Limb (tissue), 2 donors: ENCODE results near the gene PEX3.

Source experiments
- DNase-seq, 2 donors: peaks; one replicate each; pipeline ENCODE4 v3.0.0-alpha.2; 2016; ENCODE audit errors: extremely low spot score in 2 of 2

The PEX3 gene, protein sequence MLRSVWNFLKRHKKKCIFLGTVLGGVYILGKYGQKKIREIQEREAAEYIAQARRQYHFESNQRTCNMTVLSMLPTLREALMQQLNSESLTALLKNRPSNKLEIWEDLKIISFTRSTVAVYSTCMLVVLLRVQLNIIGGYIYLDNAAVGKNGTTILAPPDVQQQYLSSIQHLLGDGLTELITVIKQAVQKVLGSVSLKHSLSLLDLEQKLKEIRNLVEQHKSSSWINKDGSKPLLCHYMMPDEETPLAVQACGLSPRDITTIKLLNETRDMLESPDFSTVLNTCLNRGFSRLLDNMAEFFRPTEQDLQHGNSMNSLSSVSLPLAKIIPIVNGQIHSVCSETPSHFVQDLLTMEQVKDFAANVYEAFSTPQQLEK

DNA sequence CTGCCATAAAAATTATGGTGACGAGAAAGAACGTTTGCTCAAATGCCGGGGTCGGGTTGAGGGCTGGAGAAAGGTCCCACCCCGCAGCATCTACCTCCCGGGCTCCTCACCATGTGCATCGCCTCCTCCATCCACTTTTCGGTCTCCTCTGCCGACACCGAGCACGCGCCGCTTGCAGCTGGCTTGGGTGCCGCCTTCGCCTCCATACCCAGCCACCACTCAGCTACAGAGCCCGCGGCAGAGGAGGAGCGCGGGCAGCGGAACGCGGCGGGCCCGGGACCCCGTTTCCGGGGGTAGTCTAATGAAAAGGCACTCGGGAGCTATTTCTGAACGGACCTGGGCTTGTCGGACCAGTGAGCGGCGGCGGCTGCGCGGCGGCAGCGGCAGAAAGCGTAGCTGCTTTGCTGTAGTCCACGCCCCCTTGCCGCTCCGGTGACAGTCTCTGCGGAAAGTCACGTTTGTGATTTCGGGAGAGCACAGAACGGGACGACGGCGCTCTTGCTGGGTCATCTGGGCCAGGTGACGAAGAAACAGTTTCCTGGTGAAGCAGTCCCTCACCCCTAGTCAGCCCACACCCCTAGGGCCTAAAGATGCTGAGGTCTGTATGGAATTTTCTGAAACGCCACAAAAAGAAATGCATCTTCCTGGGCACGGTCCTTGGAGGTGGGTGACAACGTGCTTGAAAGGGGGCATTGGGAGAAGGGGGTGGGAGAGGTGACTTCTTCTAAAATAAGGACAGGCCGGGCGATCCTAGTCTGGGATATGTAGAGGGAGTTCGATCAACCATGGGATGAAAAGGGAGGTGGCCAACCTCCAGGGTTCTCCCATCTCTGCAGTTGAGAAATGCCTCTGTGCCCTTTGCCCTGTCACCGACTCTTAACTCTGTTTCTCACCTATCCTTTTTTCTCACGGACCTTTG is at the start of gene PEX3, which contains the start of gene ADAT2:
Gene PEX3 (plus strand): TSS at position 353 of the 919 bp plus-strand sequence. CDS start 238 bp downstream, at position 591.
Gene ADAT2 (minus strand): TSS at position 243 of the 919 bp plus-strand sequence. CDS start 37 bp downstream, at position 206.
- peak; percentile 94 to 95 for DNase-seq

DNA sequence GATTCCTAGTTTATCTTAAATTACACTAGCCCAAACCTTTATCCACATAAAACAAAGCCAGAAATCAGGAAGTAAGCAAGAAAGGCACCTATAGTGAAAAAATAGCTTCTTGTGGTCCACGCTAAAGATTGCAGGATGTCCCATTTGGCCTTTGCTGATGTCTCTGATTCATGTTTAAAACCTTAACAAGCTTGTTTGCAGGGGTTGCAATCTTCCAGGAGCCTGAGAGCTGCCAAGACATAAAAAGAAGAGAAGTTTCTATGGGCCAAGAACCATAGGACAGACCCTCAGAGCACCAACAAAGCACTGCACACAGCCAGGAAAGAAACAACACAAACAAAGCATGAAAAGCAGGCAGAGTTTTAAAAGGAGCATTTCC is 49.5 kb upstream of the PEX3 start:
- DNase-seq, result no peak

DNA sequence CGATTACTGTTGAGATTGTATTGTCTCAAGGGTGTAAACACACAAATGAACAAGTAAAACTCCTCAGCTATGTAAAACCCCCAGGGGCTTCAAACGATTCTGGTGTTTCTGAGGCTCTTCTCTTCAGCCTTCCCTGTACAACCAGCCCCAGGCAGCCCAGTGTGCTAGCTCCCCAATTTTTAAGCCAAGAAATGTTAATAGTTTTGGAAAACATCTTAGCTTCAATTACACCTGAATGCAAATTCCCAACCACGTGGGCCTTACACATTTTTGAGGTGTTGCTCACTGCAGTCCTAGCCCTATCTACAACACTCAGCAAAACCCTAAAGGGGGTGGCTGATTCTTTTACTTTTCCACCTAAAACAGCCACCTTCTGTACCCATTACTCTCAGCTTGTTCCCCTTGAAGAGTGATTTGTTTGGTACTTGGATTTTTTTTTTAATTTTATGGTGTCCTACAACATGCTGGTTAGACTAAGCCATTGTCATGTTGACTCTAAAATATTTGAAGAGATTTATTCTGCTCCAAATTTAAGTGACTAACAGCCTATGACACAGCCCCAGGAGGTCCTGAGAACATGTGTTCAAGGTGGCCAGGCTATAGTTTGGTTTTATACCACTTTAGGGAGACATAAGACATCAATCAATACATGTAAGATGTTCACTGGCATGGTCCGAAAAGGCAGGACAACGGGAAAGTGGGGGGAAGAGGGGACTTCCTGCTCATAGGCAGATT is 48.8 kb upstream of the PEX3 start:
- no peak for DNase-seq

DNA sequence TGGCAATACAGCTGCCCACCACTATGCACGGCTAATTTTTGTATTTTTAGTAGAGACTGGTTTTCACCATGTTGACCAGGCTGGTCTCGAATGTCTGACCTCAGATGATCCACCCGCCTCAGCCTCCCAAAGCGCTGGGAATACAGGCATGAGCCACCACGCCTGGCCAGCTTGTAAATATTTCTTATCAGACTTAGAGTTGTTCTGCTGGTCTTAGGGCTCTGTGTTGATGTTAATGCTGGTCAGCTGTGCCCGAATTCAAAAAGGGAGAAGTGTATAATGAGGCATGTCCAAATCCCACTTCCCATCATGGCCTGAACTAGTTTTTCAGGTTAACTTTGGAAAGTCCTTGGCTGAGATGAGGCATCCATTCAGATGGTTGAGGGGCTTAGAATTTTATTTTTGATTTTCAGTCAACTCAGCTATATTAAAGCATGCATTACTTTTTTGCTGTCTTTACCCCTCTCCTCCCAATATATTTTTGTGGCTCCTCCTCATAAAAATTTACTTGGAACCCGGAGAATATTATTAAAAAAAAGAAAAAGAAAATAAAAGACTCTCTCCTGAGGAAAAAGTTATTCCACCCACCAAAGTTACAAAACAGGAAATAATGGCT is 47.8 kb upstream of the PEX3 start:
- no peak for DNase-seq

DNA sequence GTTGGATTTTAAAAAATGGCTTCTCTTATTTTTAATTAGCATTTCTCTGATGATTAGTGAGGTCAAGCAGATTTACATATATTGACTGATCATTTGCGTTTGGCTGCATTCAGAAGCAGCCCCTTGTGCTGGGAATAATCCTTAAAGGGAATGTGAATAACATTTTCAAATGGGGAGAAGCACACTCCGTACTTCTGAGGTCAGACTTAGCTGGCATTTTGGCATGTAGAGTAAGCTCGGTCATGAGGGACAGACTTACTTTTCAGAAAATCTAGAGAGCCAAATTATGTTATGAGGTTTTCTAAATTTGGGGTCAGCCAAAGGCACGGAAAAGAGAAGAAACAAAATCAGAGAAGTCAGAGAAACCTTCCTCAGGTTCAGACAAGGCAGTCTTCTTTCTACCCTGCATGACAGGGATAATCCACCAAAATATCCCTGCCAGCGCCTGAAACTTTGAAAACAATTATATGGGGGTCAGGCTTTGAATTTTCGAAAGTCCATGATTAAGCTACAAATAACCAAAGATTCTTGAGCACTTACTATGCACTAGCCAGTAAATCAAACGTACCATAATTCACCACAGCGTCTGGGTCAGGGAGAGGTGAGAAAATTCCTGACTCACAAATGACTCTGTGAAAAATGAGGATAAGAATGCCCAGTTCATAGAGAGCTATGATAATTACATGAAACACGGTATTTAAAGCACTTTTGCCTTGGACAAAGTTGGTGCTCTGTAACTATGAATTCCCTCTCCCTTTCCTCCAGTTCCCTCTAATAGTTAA is 45.0 kb upstream of the PEX3 start:
- no peak for DNase-seq

DNA sequence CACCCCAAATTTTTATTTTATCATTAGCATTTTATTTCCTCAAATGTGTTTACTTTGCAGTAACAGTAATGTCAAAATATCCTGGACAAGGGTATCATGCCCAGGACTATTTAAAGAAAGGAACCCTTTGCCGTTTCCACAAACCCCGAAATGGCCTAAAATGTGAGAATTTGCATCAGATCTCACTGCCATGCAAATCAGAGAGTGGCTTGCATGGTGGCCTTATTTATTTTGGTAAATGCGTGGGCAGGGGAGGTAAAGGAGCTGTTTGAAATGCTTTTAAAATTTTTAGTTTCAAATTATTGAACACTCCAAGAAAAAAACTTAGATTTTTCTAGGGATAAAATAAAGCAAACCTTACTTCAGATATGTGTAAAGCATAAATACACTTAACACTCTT is 43.9 kb upstream of the PEX3 start:
- DNase-seq, result no peak

DNA sequence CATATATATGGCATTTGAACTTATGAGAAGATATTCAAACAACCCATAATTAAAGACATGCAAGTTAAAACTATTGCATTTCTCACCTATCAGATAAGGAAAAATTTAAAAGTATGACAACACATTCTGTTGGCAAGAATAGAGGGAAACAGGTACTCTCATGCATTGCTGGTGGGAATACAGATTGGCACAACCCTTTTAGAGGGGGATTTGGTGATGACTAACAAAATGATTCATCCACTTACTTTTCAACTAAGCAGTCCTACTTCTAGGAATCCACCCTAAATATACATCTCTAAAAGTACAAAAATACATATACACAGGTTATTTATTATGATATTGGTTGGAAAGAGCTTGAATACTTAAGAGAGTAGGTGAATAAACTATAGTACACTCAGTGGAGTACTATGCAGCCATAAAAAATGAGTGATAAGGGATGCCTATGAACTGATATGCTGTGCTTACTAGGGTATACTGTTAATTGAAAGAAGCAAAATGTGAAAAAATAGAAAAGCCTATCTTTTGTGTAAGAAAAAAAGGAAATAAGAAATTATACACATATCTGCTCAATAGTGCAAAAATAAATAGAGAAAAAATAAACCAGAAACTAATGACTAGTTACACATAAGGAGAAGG is 42.3 kb upstream of the PEX3 start:
- DNase-seq, result no peak

DNA sequence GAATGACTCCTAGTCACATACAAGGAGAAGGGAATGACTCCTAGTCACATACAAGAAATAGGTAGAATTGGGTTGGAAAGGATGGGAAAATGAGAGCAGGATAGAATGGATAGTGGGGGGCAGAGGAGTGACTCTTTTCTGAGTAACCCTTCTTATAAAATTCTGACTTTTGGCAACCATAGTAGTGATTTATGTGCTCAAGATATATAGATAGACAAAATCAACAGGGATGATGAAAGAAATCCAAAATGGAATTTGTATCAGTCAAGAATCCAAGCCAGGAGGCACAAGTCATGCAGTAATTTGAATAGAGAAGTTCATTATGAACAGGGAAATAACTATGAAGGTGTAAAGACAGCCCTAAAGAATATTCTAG is 41.8 kb upstream of the PEX3 start:
- no peak for DNase-seq

DNA sequence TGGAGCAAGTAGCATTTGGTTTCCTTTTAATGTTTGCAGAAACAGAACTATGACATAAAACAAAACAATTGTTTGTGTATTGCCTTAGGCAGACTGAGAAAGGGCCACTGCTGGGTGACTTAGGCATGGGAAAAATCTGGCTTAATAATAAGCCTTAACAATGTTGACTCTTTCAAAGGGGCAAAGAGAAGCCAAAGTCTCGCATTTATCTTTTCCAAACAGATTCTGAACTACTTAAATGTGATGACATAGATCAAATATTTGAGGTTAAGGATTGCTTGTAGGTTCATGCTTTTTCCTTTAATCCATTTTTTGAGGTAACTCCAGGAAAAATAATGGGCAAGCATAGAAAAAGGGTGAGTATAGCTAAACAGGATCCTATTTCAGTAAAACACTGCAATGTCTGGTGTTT is 39.7 kb upstream of the PEX3 start:
- no peak for DNase-seq

DNA sequence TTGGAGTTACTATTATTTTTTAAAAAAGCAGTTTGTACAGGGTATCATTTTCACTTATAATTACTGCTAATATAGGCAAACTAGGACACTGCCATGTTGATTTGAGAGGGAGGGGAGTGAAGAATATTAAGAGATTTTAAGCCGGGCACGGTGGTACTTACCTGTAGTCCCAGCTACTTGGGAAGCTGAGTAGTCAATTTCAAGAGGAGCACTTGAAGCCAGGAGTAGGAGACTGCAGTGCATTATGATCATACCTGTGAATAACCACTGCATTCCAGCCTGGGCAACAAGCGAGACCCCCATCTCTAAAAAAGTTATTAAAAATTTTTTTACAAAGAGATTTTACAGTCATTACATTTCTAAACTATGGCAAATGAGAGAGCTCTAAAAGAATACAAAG is 35.8 kb upstream of the PEX3 start:
- no peak for DNase-seq

DNA sequence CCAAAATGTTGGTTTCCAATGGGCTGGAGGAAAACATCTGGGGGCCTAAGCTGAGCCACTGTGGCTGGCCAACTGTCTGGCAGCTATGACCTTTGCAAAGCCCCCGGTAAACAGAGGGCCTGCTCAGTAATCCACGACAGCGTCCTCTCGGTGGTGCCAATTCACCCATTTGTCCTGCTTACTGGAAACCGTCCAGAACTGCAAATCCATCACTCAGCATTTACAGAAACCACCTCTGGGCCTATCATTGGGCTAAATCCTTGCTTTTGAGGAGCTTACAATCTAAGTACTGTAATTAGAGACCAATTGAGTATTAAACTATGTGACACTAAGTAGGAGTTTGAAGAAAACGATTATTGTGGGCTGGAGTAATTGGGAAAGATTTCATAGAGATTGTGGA is 31.1 kb upstream of the PEX3 start:
- DNase-seq, result no peak

DNA sequence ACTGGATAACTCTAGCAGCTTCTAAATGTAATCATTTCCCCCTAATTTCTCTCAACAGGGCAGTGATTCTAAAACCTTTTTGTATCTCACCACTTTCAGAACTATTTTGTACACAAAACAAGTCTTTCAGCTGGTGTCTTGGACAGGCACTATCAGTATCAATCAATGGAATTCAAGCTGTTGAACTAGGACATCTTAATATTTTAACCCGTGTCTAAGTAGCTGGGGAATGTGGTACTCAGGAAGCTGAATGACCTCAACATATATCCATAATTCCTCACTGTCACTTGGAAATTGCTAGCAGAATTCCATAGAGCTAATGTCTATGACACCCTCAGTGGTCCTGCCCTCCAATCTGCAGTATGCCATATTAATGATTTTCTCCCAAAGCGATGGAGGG is 24.6 kb upstream of the PEX3 start:
- no peak for DNase-seq

DNA sequence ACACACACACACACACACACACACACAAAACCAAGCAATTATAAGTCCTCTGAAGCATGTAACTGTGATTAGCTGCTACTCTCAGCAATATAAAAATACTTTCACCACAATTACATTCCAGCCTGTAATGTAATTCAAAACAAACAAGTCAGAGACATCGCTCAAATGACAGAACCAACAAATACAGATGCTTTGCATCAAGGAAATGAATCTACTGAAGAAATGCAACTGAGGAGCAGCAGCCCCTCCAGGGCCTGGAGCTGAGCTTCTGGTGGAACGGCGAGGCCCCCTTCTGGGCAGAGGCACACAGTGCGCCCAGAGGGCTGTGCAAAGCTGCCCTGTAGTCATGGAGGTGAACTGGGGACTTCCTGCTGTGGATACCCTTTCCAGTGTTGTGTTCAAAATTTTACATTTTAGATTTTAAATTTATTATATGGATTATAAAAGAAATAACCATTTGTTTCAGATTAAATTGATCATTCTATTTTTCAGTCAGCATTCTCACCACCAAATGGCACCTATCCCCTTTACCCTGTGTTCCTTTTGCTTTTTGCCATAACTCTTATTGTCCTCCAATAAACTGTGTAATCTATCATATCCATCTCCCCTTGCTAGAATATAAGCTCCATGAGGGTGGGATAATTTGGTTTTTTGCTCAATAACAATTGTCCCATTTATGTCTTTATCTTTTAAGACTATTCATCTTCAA is 23.3 kb upstream of the PEX3 start:
- peak; percentile 83 to 86 for DNase-seq

DNA sequence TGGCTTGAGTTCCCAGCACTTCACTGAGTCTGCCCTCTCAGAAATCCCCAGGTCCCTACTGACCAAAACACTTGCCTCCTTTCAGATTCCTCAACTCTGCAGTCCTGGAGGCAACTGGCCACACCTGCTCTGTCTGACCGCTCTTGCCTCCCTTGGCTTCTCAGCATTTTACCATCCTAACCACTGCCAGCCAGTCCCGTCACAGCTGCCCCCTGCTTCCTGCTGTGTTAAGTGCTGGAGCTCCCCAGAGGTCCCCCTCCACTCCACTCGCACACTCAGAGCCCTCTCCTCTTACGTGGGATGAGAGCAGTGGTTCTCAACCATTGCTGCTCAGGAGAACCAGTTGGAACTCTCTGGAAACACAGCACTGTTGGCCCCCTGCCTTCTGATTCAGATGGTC is 20.6 kb upstream of the PEX3 start:
- DNase-seq, result no peak

DNA sequence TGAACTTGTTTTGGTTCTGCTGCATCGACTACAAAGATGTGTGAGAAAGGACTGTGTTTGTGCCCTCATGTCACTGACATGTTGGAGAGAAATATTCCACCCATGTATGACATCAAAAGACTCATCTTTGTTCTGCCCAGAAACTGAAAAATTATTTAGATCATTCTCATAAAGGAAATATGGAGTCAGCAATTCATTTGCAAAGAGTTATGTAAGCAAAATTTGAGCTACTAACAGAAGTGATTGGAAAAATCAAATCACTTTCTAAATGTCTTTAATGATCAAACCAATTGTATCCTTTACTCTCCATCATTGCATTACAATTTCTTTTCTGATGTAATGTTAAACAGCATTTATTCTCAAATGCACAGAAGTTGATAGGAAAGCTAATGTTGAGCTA is 19.4 kb upstream of the PEX3 start:
- no peak for DNase-seq

DNA sequence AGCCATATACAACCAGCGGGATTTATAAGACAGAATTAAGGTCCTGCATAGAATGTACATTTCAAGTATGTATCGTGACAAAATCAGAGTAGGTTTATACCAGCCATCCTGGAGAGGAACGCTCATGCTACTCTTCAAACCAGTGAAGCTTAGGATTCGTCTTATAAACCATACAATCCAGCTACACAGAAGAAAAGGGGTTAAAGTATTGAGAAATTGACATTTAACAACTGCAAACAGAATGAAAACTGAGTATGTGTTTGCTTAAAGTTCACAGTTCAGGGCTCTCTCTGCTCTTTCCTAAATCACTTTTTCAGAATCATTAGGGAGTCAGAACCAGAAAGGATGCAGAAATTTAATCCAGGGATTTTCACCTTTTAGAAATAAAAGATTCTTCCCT is 18.0 kb upstream of the PEX3 start:
- no peak for DNase-seq

DNA sequence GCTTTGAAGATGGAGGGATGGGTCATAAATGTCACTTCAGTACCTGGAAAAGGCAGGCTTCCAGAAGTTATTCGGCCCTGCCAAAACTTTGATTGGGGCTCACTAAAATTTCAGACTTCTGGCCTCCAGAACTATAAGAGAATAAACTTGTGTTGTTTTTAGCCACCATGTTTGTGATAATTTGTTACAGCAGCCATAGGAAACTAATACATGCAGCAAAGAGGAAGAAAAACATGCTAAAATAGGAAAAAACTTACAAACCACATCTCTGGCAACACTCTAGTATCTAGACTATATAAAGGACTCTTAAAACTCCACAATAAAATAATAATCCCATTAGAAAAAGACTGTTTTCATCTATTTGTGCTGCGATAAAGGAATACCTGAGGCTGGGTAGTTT is 9.6 kb upstream of the PEX3 start:
- no peak for DNase-seq

DNA sequence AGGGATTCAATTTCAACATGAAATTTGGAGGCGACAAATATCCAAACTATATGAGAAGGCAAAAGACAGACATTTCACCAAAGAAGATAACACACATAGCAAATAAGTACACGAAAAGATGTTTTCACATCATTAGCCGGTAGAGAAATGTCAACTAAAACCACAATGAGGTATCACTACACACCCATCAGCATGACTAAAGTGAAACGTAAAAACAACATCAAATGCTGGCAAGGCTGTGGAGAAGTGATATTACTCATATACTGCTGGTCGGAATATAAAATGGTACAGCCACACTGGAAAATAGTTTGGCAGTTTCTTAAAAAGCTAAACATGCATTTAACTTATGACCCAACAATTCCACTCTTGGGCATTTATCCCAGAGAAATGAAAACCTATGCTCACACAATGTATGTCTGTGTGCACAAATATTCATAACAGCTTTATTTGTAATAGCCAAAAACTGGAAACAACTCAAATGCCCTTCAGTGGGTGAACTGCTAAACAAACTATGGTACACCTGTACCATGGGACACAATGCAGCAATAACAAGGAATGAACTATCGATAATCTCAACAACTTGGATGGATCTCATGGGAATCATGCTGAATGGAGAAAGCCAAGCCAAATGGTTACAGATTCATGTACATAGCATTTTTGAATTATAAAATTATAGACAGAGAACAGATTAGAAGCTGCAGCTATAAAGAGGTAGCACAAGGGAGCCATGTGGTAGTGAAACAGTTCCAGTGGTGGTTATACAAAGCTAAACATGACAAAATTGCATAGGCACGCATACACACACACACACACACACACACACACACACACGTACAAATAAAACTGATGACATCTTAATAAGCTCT is 8.7 kb upstream of the PEX3 start:
- DNase-seq, result no peak

DNA sequence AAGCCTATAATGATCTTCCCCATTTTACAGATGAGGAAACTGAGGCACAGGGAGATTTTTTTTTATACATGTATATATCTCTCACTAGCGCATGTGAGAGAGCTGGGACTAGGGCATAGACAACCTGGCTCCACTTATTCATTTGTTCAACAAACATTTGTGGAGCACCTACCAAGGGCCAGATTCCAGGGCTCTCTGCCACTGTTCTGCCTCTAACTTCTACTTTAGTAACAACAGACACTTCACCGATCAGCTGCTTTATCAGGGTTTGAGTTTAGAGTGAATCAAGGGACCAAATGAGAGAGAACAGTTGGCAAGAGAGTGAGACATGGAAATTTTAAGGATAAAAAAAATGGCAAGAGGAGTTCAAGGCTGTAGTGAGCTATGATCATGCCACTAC is 7.5 kb upstream of the PEX3 start:
- DNase-seq, result no peak
